ENCODE results near the gene HDAC4. TPM values are rescaled to one million over a fixed set of nuclear protein-coding genes. Genes with fewer than 3 reads are reported as not detected.

Gene HDAC4
- total and polyA plus RNA-seq, 12 donors, result 3.7 to 40.0 (median 25.5) TPM

DNA sequence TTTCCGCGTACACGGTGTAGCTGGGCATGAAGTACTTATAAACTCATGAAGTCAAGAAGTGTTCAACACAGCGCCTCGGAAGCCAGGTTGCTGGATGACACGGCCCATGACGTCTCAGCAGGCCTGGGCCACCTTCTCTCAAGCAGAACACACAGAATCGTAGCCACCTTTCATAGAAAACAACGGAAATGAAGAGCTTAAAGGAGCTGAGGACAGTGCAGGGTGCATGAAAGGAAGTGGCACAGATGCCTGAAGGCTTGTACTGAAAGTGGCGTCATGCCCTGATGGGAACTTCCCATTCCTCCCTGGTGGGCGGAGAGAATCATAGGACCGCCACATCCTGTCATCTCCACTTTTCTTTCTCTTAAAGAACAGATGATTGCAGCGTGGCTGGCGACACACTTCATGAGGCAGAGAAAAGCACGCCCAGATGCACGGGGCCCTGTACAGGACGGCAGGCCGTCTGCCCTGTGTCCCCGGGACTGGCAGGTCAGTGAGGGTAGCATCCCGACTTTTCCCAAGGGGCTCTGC lies 31.1 kb downstream of the HDAC4 start:
- TF ChIP-seq, protein P1, sequence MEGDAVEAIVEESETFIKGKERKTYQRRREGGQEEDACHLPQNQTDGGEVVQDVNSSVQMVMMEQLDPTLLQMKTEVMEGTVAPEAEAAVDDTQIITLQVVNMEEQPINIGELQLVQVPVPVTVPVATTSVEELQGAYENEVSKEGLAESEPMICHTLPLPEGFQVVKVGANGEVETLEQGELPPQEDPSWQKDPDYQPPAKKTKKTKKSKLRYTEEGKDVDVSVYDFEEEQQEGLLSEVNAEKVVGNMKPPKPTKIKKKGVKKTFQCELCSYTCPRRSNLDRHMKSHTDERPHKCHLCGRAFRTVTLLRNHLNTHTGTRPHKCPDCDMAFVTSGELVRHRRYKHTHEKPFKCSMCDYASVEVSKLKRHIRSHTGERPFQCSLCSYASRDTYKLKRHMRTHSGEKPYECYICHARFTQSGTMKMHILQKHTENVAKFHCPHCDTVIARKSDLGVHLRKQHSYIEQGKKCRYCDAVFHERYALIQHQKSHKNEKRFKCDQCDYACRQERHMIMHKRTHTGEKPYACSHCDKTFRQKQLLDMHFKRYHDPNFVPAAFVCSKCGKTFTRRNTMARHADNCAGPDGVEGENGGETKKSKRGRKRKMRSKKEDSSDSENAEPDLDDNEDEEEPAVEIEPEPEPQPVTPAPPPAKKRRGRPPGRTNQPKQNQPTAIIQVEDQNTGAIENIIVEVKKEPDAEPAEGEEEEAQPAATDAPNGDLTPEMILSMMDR (IDR thresholded peaks at IDR 0.05), result no peak
- Histone ChIP-seq H3K27ac (peak overlapping the region in 1 of 10 donors; percentile 69), H3K4me3 (peak overlapping the region in 1 of 10 donors; percentile 12), H3K36me3 (peaks cover 0 to 18% (median 0%) of the 10 kb centered on the region in 9 donors), H3K4me1 (peaks cover 0 to 17% (median 0%) of the 10 kb centered on the region in 9 donors), H3K9me3 (no peaks in the 10 kb centered on the region), H3K27me3 (no peaks in the 10 kb centered on the region)
- ATAC-seq, result peak in 5 of 8 donors; percentile 34 to 62 (median 51)
- DNase-seq, result no peak
- intact Hi-C loops (cut with DNase I), result no loop called here
- WGBS, 2 donors, result 82 to 83% methylated on average over 20 of the region's 20 CpGs

GRCh38 chr2:239368906-239369552 lies 31.8 kb downstream of the HDAC4 start:
- Histone ChIP-seq H3K27me3 (no peaks in the 10 kb centered on the region), H3K9me3 (no peaks in the 10 kb centered on the region), H3K4me1 (peaks cover 0 to 20% (median 0%) of the 10 kb centered on the region in 9 donors), H3K4me3 (no peak overlapping the region), H3K27ac (peak overlapping the region in 1 of 10 donors; percentile 69), H3K36me3 (peaks cover 0 to 18% (median 0%) of the 10 kb centered on the region in 9 donors)
- peak in 1 of 8 donors; percentile 4 for ATAC-seq
- intact Hi-C loops (cut with DNase I), result no loop called here
- WGBS, 2 donors, result 60 to 62% methylated on average over 20 of the region's 20 CpGs
- peak in 1 of 2 donors; percentile 34 for DNase-seq
- TF ChIP-seq, protein P1 (IDR thresholded peaks at IDR 0.05), result no peak

DNA sequence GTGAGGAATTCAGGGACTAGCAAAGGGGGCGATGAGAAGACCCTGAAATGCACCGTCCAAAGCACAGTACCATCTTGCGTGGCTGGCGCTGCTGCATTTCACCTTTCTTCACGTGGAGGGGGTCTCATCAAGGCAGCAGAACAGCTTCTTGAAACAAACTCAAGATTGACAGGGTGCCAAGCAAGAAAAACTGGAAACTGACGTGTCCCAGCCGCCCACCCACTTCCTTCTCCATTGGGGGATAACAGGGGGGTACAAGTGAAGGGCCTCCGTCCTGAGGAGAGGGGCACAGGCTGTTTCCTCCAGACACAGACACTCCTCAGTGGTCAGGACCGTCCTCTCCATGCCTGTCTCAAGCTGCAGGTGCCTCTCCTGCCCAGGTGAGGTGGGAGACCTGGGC lies 32.5 kb downstream of the HDAC4 start:
- TF ChIP-seq, protein P1 (IDR thresholded peaks at IDR 0.05), result no peak
- intact Hi-C loops (cut with DNase I), result no loop called here
- ATAC-seq (no peak), DNase-seq (no peak)
- Histone ChIP-seq H3K36me3 (peaks cover 0 to 17% (median 0%) of the 10 kb centered on the region in 9 donors), H3K27ac (no peak overlapping the region), H3K9me3 (no peaks in the 10 kb centered on the region), H3K27me3 (no peaks in the 10 kb centered on the region), H3K4me1 (peaks cover 0 to 20% (median 0%) of the 10 kb centered on the region in 9 donors), H3K4me3 (no peak overlapping the region)
- 86 to 89% methylated on average over 9 of the region's 9 CpGs for WGBS, 2 donors

- intact Hi-C loops (cut with DNase I), result no loop called here
- TF ChIP-seq, protein P1 (IDR thresholded peaks at IDR 0.05), result no peak
- 97% methylated on average over 12 of the region's 12 CpGs for WGBS, 2 donors
- Histone ChIP-seq H3K4me1 (peaks cover 0 to 20% (median 3%) of the 10 kb centered on the region in 9 donors), H3K36me3 (peaks cover 0 to 12% (median 0%) of the 10 kb centered on the region in 9 donors), H3K27ac (no peak overlapping the region), H3K27me3 (no peaks in the 10 kb centered on the region), H3K4me3 (no peak overlapping the region), H3K9me3 (no peaks in the 10 kb centered on the region)
- DNase-seq (no peak), ATAC-seq (no peak)
Observed at GRCh38 chr2:239366740-239367139, 34.1 kb downstream of the HDAC4 start.
